Liver (tissue), 3 donors: ENCODE results near the gene PFKFB3.

Source experiments
- EGR1 ChIP-seq, 2 donors: IDR thresholded peaks; 2 replicates each; pipeline ENCODE4 v1.6.1; 2016 to 2018; ENCODE audit warnings: antibody characterized with exemption in 2 of 2, low read depth in 2 of 2
- FOXA1 ChIP-seq: IDR thresholded peaks from 2 replicates; pipeline ENCODE4 v1.6.1; 2016; ENCODE audit warnings: antibody characterized with exemption
- GABPA ChIP-seq, 2 donors: IDR thresholded peaks in 1 of 2; conservative IDR thresholded peaks in 1 of 2; 2 replicates each; pipeline ENCODE4 v1.6.1; 2016; ENCODE audit warnings: antibody characterized with exemption in 2 of 2, mild to moderate bottlenecking in 1 of 2, moderate library complexity in 1 of 2
- HNF4G ChIP-seq: IDR thresholded peaks from 2 replicates; pipeline ENCODE4 v1.6.1; 2016; ENCODE audit warnings: antibody characterized with exemption
- RAD21 ChIP-seq, 2 donors: IDR thresholded peaks; 2 replicates each; pipeline ENCODE4 v1.6.1; 2016; ENCODE audit warnings: antibody characterized with exemption in 2 of 2, mild to moderate bottlenecking in 2 of 2
- RXRA ChIP-seq, 2 donors: IDR thresholded peaks; 2 replicates each; pipeline ENCODE4 v1.6.1; 2017 to 2018; ENCODE audit warnings: antibody characterized with exemption in 2 of 2, mild to moderate bottlenecking in 1 of 2
- SP1 ChIP-seq: IDR thresholded peaks from 2 replicates; pipeline ENCODE4 v1.6.1; 2018; ENCODE audit warnings: antibody characterized with exemption, mild to moderate bottlenecking
- TAF1 ChIP-seq: conservative IDR thresholded peaks from 2 replicates; pipeline ENCODE4 v1.6.1; 2016; ENCODE audit warnings: antibody characterized with exemption, mild to moderate bottlenecking
- YY1 ChIP-seq: IDR thresholded peaks from 2 replicates; pipeline ENCODE4 v1.6.1; 2016; ENCODE audit warnings: antibody characterized with exemption, mild to moderate bottlenecking
- TF ChIP-seq, protein P1 (sequence below): fragments of 150-350 bp; IDR thresholded peaks from 2 replicates; pipeline ENCODE4 v1.5.1; 2017; ENCODE audit warnings: improper control_type of control experiment, low read depth, low read length; ENCODE audit not compliant: missing input control
- TF ChIP-seq, protein P2 (sequence below): IDR thresholded peaks from 2 replicates; pipeline ENCODE4 v1.6.1; 2016; ENCODE audit warnings: antibody characterized with exemption, mild to moderate bottlenecking
- donor health status: healthy.
- donor health status: healthy.

DNA sequence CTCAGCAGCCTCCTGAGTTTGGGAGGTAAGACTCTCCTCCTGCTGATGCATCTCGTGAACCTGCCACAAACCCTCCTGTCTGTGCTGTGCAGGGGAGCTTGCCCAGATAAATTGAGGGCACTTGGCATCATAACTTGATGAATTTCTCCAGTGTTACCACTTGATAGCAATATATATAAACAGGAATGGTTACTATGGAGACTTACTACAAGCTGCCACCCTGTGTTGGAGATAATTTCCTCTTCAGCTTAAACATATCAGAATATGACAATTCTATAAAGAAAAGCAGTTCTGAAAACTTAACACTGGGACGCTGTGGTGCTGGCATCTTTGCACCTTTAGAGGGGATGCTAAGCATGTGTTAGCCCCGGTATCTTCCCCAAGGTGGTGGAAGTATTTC, 14.9 kb downstream of the PFKFB3 start:
- TF ChIP-seq RAD21 (IDR thresholded peaks at IDR 0.05) (no peak), FOXA1 (no peak), TAF1 (no peak), SP1 (no peak), YY1 (no peak), GABPA (IDR thresholded peaks at IDR 0.05 in 1 of 2, conservative IDR thresholded peaks at IDR 0.05 in 1 of 2) (no peak), EGR1 (IDR thresholded peaks at IDR 0.05; ENCODE audit: low read depth in 2 of 2) (no peak), HNF4G (no peak), RXRA (IDR thresholded peaks at IDR 0.05) (no peak)
- TF ChIP-seq, protein P1, sequence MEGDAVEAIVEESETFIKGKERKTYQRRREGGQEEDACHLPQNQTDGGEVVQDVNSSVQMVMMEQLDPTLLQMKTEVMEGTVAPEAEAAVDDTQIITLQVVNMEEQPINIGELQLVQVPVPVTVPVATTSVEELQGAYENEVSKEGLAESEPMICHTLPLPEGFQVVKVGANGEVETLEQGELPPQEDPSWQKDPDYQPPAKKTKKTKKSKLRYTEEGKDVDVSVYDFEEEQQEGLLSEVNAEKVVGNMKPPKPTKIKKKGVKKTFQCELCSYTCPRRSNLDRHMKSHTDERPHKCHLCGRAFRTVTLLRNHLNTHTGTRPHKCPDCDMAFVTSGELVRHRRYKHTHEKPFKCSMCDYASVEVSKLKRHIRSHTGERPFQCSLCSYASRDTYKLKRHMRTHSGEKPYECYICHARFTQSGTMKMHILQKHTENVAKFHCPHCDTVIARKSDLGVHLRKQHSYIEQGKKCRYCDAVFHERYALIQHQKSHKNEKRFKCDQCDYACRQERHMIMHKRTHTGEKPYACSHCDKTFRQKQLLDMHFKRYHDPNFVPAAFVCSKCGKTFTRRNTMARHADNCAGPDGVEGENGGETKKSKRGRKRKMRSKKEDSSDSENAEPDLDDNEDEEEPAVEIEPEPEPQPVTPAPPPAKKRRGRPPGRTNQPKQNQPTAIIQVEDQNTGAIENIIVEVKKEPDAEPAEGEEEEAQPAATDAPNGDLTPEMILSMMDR = no peak
- TF ChIP-seq, protein P2, sequence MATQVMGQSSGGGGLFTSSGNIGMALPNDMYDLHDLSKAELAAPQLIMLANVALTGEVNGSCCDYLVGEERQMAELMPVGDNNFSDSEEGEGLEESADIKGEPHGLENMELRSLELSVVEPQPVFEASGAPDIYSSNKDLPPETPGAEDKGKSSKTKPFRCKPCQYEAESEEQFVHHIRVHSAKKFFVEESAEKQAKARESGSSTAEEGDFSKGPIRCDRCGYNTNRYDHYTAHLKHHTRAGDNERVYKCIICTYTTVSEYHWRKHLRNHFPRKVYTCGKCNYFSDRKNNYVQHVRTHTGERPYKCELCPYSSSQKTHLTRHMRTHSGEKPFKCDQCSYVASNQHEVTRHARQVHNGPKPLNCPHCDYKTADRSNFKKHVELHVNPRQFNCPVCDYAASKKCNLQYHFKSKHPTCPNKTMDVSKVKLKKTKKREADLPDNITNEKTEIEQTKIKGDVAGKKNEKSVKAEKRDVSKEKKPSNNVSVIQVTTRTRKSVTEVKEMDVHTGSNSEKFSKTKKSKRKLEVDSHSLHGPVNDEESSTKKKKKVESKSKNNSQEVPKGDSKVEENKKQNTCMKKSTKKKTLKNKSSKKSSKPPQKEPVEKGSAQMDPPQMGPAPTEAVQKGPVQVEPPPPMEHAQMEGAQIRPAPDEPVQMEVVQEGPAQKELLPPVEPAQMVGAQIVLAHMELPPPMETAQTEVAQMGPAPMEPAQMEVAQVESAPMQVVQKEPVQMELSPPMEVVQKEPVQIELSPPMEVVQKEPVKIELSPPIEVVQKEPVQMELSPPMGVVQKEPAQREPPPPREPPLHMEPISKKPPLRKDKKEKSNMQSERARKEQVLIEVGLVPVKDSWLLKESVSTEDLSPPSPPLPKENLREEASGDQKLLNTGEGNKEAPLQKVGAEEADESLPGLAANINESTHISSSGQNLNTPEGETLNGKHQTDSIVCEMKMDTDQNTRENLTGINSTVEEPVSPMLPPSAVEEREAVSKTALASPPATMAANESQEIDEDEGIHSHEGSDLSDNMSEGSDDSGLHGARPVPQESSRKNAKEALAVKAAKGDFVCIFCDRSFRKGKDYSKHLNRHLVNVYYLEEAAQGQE = no peak
